K562 (cell line): ENCODE data around the gene CIB2. TPM values are rescaled to one million over a fixed set of nuclear protein-coding genes. Genes with fewer than 3 reads are reported as not detected.
A peak's percentile ranks its signal among the peaks of the same experiment; 100 is the strongest.

Experiments used
- ARID2 ChIP-seq: fragments of 450-650 bp; IDR thresholded peaks from 2 replicates; pipeline ENCODE4 v1.6.1; 2017; ENCODE audit warnings: antibody characterized with exemption, mild to moderate bottlenecking
- CTCF ChIP-seq, 3 experiments: IDR thresholded peaks in 2 of 3; conservative IDR thresholded peaks in 1 of 3; 2 replicates each; pipeline ENCODE4 v1.5.1; 2011 to 2012; ENCODE audit warnings: low read length in 3 of 3, mild to moderate bottlenecking in 3 of 3, control low read depth in 2 of 3, improper control_type of control experiment in 1 of 3, inconsistent platforms in 1 of 3, low read depth in 1 of 3, mixed read lengths in 1 of 3, moderate library complexity in 1 of 3; ENCODE audit not compliant: insufficient read depth in 2 of 3
- DDX20 ChIP-seq: fragments of 450-650 bp; IDR thresholded peaks from 2 replicates; pipeline ENCODE4 v1.6.1; 2016; ENCODE audit warnings: missing genetic modification characterization, low read depth, mild to moderate bottlenecking, missing compliant biosample characterization, moderate library complexity
- DEAF1 ChIP-seq: fragments of 450-650 bp; formaldehyde crosslinking; IDR thresholded peaks from 2 replicates; pipeline ENCODE4 v1.4.0; 2020; ENCODE audit warnings: mild to moderate bottlenecking, moderate library complexity
- DMBX1 ChIP-seq: fragments of 250-450 bp; sonication (Bioruptor Pico); IDR thresholded peaks from 2 replicates; pipeline ENCODE4 v1.8.0; 2022; ENCODE audit warnings: inconsistent platforms, mild to moderate bottlenecking, moderate library complexity, borderline replicate concordance
- ELF2 ChIP-seq: fragments of 250-450 bp; sonication (Bioruptor Pico); IDR thresholded peaks from 2 replicates; pipeline ENCODE4 v1.5.0; 2021; ENCODE audit warnings: mild to moderate bottlenecking
- GABPA ChIP-seq: fragments of 200-800 bp; sonication (Bioruptor generic); conservative IDR thresholded peaks from 2 replicates; pipeline ENCODE4 v1.6.1; 2016; ENCODE audit warnings: low read depth, missing genetic modification characterization, missing compliant biosample characterization
- HDGF ChIP-seq: fragments of 450-650 bp; IDR thresholded peaks from 2 replicates; pipeline ENCODE4 v1.6.1; 2016
- HNRNPLL ChIP-seq: fragments of 200-400 bp; formaldehyde crosslinking; IDR thresholded peaks from 2 replicates; pipeline ENCODE4 v1.6.1; 2017; ENCODE audit warnings: low read length, low read depth, mild to moderate bottlenecking; ENCODE audit not compliant: poor library complexity, severe bottlenecking
- IFI16 ChIP-seq: fragments of 250-450 bp; sonication (Bioruptor Pico); IDR thresholded peaks from 2 replicates; pipeline ENCODE4 v2.1.2; 2022; ENCODE audit warnings: mild to moderate bottlenecking, inconsistent platforms
- MTA1 ChIP-seq: fragments of 450-650 bp; IDR thresholded peaks from 2 replicates; pipeline ENCODE4 v1.6.1; 2017; ENCODE audit warnings: borderline replicate concordance
- PHF8 ChIP-seq: fragments of 200-600 bp; sonication (generic); IDR thresholded peaks from 2 replicates; pipeline ENCODE4 v1.6.1; 2012; ENCODE audit warnings: mixed run types, mild to moderate bottlenecking, inconsistent platforms, low read length, moderate library complexity, borderline replicate concordance
- RBM39 ChIP-seq: fragments of 200-400 bp; formaldehyde crosslinking; optimal IDR thresholded peaks from 2 replicates; pipeline ENCODE3; 2018; ENCODE audit warnings: low read depth, low read length
- RUNX1 ChIP-seq: sonication (generic); IDR thresholded peaks from 2 replicates; pipeline ENCODE4 v1.6.1; 2016; ENCODE audit warnings: antibody characterized with exemption, low read depth
- SIN3B ChIP-seq: fragments of 450-650 bp; IDR thresholded peaks from 2 replicates; pipeline ENCODE4 v1.6.1; 2017; ENCODE audit warnings: low read depth, mild to moderate bottlenecking, moderate library complexity
- SNIP1 ChIP-seq: fragments of 450-650 bp; IDR thresholded peaks from 2 replicates; pipeline ENCODE4 v1.7.1; 2017; ENCODE audit warnings: low read depth, mild to moderate bottlenecking
- SRSF3 ChIP-seq: fragments of 200-400 bp; formaldehyde crosslinking; IDR thresholded peaks from 2 replicates; pipeline ENCODE4 v1.6.1; 2016; ENCODE audit warnings: mild to moderate bottlenecking, low read length, moderate library complexity; ENCODE audit not compliant: insufficient read depth
- ZBTB7A ChIP-seq: IDR thresholded peaks from 2 replicates; pipeline ENCODE4 v1.6.1; 2011; ENCODE audit warnings: low read depth, mild to moderate bottlenecking, low read length, moderate library complexity, borderline replicate concordance; ENCODE audit not compliant: control insufficient read depth
- ZNF224 ChIP-seq: sonication (generic); formaldehyde crosslinking; IDR thresholded peaks from 2 replicates; pipeline ENCODE4 v1.8.0; 2022; ENCODE audit warnings: mild to moderate bottlenecking, missing genetic modification reagents
- ZNF23 ChIP-seq: fragments of 250-450 bp; sonication (Bioruptor Pico); IDR thresholded peaks from 2 replicates; pipeline ENCODE4 v1.4.0; 2020; ENCODE audit warnings: mild to moderate bottlenecking
- ZNF277 ChIP-seq: fragments of 250-450 bp; sonication (Bioruptor Pico); IDR thresholded peaks from 2 replicates; pipeline ENCODE4 v1.8.0; 2022; ENCODE audit warnings: inconsistent platforms, mild to moderate bottlenecking, moderate library complexity, borderline replicate concordance
- ZNF561 ChIP-seq: fragments of 450-650 bp; formaldehyde crosslinking; conservative IDR thresholded peaks from 2 replicates; pipeline ENCODE4 v1.4.0; 2020; ENCODE audit warnings: mild to moderate bottlenecking, moderate library complexity
- ZNF699 ChIP-seq: fragments of 250-450 bp; sonication (Bioruptor Pico); IDR thresholded peaks from 2 replicates; pipeline ENCODE4 v1.8.0; 2021; ENCODE audit warnings: mild to moderate bottlenecking, moderate library complexity; ENCODE audit not compliant: insufficient replicate concordance
- ZNF780A ChIP-seq: fragments of 250-450 bp; sonication (Bioruptor Pico); IDR thresholded peaks from 2 replicates; pipeline ENCODE4 v1.5.0; 2021; ENCODE audit warnings: mild to moderate bottlenecking
- polyA plus RNA-seq, 8 experiments: library from polyadenylated mRNA; depleted of rRNA in 4 of 8; stranded (reverse) in 5 of 8; unstranded in 3 of 8; fragments of >200 nt; fragmentation: Nextera tagmentation in 2 of 8; fragmentation: Illumina TruSeq in 1 of 8; extraction: Ambion mirVana in 2 of 8; extraction: Trizol in 1 of 8; gene quantifications; 2 replicates each; pipeline versions ENCODE4 v1.2.1 to v1.2.3, GENCODE V29; 2011 to 2014; ENCODE audit warnings: inconsistent platforms in 1 of 8, missing spikeins in 1 of 8
- total RNA-seq, 7 experiments: library from RNA; depleted of rRNA in 6 of 7; stranded (reverse); fragments of >200 nt in 6 of 7; fragmentation: Illumina TruSeq in 2 of 7; extraction: Trizol in 2 of 7; gene quantifications; 2 replicates each; pipeline versions ENCODE4 v1.2.1 to v1.2.3, GENCODE V29; 2011 to 2021; ENCODE audit warnings: low replicate concordance in 1 of 7

CIB2 gene
- total and polyA plus RNA-seq, 9 of the 15 experiments (the other 6 are each of a cell fraction or from before 2014, with no cell fraction given) = 1.5 to 37.4 (median 19.4) TPM

GRCh38 chr15:78077053-78077870, 54.0 kb downstream of the CIB2 start, which contains the start of gene TBC1D2B (continued):
- TF ChIP-seq ZNF277 (CRISPR knock-in tag) (no peak), SIN3B (no peak), SNIP1 (no peak), ZNF23 (CRISPR knock-in tag) (no peak), IFI16 (no peak), RUNX1 (no peak), ARID2 (no peak), MTA1 (0 out of 2 replicates have a peak, but pooled peaks have one; percentile 20), CTCF (IDR thresholded peaks at IDR 0.05 in 2 of 3, conservative IDR thresholded peaks at IDR 0.05 in 1 of 3; ENCODE audit: insufficient read depth in 2 of 3, low read depth in 1 of 3, low read length in 3 of 3) (peak in 2 of 3 experiments; percentile 11 to 12; a peak in 2 of 6 replicates), GABPA (tag) (0 out of 2 replicates have a peak, but pooled peaks have one; percentile 24), ZNF224 (CRISPR knock-in tag) (no peak), ZNF780A (CRISPR knock-in tag) (no peak), HNRNPLL (peak; percentile 84), PHF8 (peak; percentile 62; the same call in 1 of the 2 replicates), DDX20 (no peak), ZNF699 (no peak), SRSF3 (no peak), ELF2 (no peak), DEAF1 (no peak), DMBX1 (CRISPR knock-in tag) (no peak), RBM39 (no peak), ZBTB7A (peak; percentile 97), ZNF561 (no peak), HDGF (no peak; the same call in 1 of the 2 replicates)
